GM10248 (cell line): Measurements from ENCODE around the gene LEMD1.

Experiments
- CTCF ChIA-PET: fragments of 300-600 bp; sonication (Branson Sonifier 250); formaldehyde crosslinking; extraction: SDS; loops from one replicate; lab custom pipeline; 2021; ENCODE audit warnings: antibody characterized with exemption; lab: Yijun Ruan, JAX
- POLR2A ChIA-PET: fragments of 350-650 bp; sonication (Branson Sonifier 250); formaldehyde crosslinking; extraction: SDS; loops from one replicate; lab custom pipeline; 2020; ENCODE audit warnings: antibody characterized with exemption; lab: Yijun Ruan, JAX
- DNase-seq: peaks from one replicate; pipeline ENCODE4 v3.0.0; 2012; ENCODE audit errors: extremely low spot score
- CTCF ChIP-seq: IDR thresholded peaks from 2 replicates; pipeline ENCODE4 v1.5.1; 2012; ENCODE audit warnings: mild to moderate bottlenecking, low read depth; ENCODE audit errors: extremely low read depth, missing control alignments, control extremely low read depth

Gene LEMD1

DNA sequence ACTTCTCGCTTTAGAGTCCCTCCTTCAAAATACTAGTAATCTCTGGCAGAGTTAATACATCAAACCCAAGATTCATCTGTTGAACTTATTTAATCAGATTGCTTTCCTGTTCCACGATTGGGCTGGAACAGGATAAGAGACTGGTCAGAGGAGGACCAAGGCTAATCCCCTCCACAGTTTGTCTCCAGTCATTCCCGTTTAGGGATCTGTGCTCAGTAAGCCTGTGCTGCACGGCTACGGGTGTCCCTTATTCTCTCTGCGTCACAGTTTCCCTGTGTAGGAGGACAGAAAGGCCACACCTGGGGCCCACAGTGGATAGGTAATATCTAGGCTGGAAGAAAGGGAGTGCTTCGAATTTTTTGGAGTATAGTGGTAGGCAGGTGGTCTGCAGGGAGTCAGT is 83.8 kb downstream of the LEMD1 start:
- DNase-seq: no peak

DNA sequence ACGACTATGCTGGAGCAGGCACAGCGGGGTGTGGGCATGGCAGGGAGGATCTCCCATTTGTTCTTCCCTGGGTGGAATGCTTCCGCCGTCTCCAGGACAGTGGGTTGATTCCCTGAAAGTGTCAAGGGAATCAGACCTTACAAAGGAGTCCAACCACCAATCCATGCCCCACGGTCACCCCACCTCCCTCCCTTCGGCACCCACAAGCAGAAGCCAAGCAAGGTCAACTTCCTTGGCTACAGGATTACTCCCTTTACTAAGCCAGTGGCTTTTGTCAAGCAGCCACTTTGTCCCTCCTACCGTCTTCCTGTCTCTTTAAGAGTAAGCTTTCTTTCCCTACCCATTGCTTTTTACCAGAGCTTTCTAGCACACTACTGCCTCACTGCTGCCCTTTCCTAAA is 84.4 kb downstream of the LEMD1 start:
- TF ChIP-seq CTCF: no peak
- no peak for DNase-seq
- POLR2A ChIA-PET: no interaction called here
- CTCF ChIA-PET: interaction anchor here (0.8 to 41.3 kb wide), 11 partner anchors 9 to 186 kb away, joined by 3 to 1591 read pairs (median 10); no protein-coding TSS in a partner anchor

More for the DNA sequence above, 83.8 kb downstream of the LEMD1 start:
- POLR2A ChIA-PET: no interaction called here
- CTCF ChIA-PET: interaction anchor here (1.3 to 41.3 kb wide), 6 partner anchors 13 to 186 kb away, joined by 3 to 1591 read pairs (median 29); no protein-coding TSS in a partner anchor
- TF ChIP-seq CTCF: no peak

- ChIA-PET POLR2A (no interaction called here), CTCF (interaction anchor here (0.8 to 41.3 kb wide), 21 partner anchors 10 to 347 kb away, joined by 3 to 1591 read pairs (median 6); partner anchors contain the start of genes KLHDC8A and NUAK2)
- peak; percentile 78 for DNase-seq
- TF ChIP-seq CTCF: peak; percentile 96
These were observed 86.2 kb downstream of the LEMD1 start for GRCh38 chr1:205335692-205336091.

GRCh38 chr1:205332015-205332791 is 89.7 kb downstream of the LEMD1 start:
- ChIA-PET CTCF (interaction anchor here (0.7 to 41.3 kb wide), 10 partner anchors 8 to 260 kb away, joined by 3 to 1591 read pairs (median 7); no protein-coding TSS in a partner anchor), POLR2A (no interaction called here)
- no peak for TF ChIP-seq CTCF
- DNase-seq: no peak
